Naive B cell (primary cell): ENCODE data around the gene PTPRH. TPM values are rescaled to one million over a fixed set of nuclear protein-coding genes. Genes with fewer than 3 reads are reported as not detected.
A peak's percentile ranks its signal among the peaks of the same experiment; 100 is the strongest.

Source experiments
- ATAC-seq, 2 donors: fragments of 150-1000 bp; cut with Tn5 transposase; 2 replicates each; pipeline ENCODE4 v1.10.0; 2021; ENCODE audit warnings: low read depth in 2 of 2, mild to moderate bottlenecking in 2 of 2, moderate library complexity in 2 of 2
- DNase-seq: peaks from one replicate; pipeline ENCODE4 v3.0.0; 2022
- H3K27ac Mint-ChIP-seq, 6 donors: one replicate each; pipeline ENCODE4 v1.8.0; 2020 to 2022; ENCODE audit warnings: mild to moderate bottlenecking in 6 of 6, mixed read lengths in 6 of 6, moderate library complexity in 5 of 6, inconsistent platforms in 2 of 6
- H3K27me3 Mint-ChIP-seq, 3 donors: one replicate each; pipeline ENCODE4 v1.8.0; 2021 to 2022; ENCODE audit warnings: mixed read lengths in 3 of 3, mild to moderate bottlenecking in 1 of 3
- H3K36me3 Mint-ChIP-seq, 2 donors: one replicate each; pipeline ENCODE4 v1.8.0; 2020 to 2022; ENCODE audit warnings: mixed read lengths in 2 of 2, inconsistent platforms in 1 of 2, mild to moderate bottlenecking in 1 of 2
- H3K4me1 Mint-ChIP-seq, 3 donors: one replicate each; pipeline ENCODE4 v1.8.0; 2020 to 2022; ENCODE audit warnings: mixed read lengths in 3 of 3, inconsistent platforms in 1 of 3, mild to moderate bottlenecking in 1 of 3, moderate library complexity in 1 of 3
- H3K4me3 Mint-ChIP-seq, 8 donors: one replicate each; pipeline ENCODE4 v1.8.0; 2020 to 2022; ENCODE audit warnings: mild to moderate bottlenecking in 8 of 8, mixed read lengths in 8 of 8, moderate library complexity in 8 of 8, inconsistent platforms in 2 of 8
- H3K9me3 Mint-ChIP-seq, 7 donors: one replicate each; pipeline ENCODE4 v1.8.0; 2020 to 2022; ENCODE audit warnings: mixed read lengths in 7 of 7, mild to moderate bottlenecking in 5 of 7, inconsistent platforms in 2 of 7, moderate library complexity in 1 of 7
- polyA plus RNA-seq, 6 donors: library from polyadenylated mRNA; unstranded; fragments of 300-500 nt; fragmentation: Illumina TruSeq; gene quantifications; one replicate each; pipeline ENCODE4 v1.2.3, GENCODE V29; 2021; ENCODE audit warnings: low read depth in 6 of 6

The PTPRH gene
- polyA plus RNA-seq, 6 donors from 2014 or later: not detected

GRCh38 chr19:55241143-55241934 is 32.0 kb upstream of the PTPRH start:
- peaks cover 6 to 27% of the 10 kb centered on the region in 2 donors for H3K36me3 Mint-ChIP-seq
- H3K4me1 Mint-ChIP-seq: peaks cover 4 to 5% (median 5%) of the 10 kb centered on the region in 3 donors
- no peak overlapping the region for H3K27ac Mint-ChIP-seq
- no peaks in the 10 kb centered on the region for H3K9me3 Mint-ChIP-seq
- H3K4me3 Mint-ChIP-seq: no peak overlapping the region
- DNase-seq (no peak), ATAC-seq (no peak)
- H3K27me3 Mint-ChIP-seq: no peaks in the 10 kb centered on the region

GRCh38 chr19:55240713-55241020 is 31.4 kb upstream of the PTPRH start:
- DNase-seq: no peak
- H3K36me3 Mint-ChIP-seq: peaks cover 6 to 28% of the 10 kb centered on the region in 2 donors
- peak overlapping the region in 2 of 8 donors; percentile 8 to 15 for H3K4me3 Mint-ChIP-seq
- no peak for ATAC-seq
- H3K27me3 Mint-ChIP-seq: no peaks in the 10 kb centered on the region
- H3K4me1 Mint-ChIP-seq: peaks cover 4 to 6% (median 5%) of the 10 kb centered on the region in 3 donors
- no peaks in the 10 kb centered on the region for H3K9me3 Mint-ChIP-seq
- H3K27ac Mint-ChIP-seq: no peak overlapping the region

GRCh38 chr19:55239004-55239403 is 29.7 kb upstream of the PTPRH start:
- no peak overlapping the region for H3K4me3 Mint-ChIP-seq
- ATAC-seq (no peak), DNase-seq (no peak)
- no peaks in the 10 kb centered on the region for H3K9me3 Mint-ChIP-seq
- peaks cover 4 to 16% (median 4%) of the 10 kb centered on the region in 3 donors for H3K4me1 Mint-ChIP-seq
- no peak overlapping the region for H3K27ac Mint-ChIP-seq
- no peaks in the 10 kb centered on the region for H3K27me3 Mint-ChIP-seq
- peaks cover 13 to 35% of the 10 kb centered on the region in 2 donors for H3K36me3 Mint-ChIP-seq

- Mint-ChIP-seq H3K4me1 (peaks cover 4 to 16% (median 4%) of the 10 kb centered on the region in 3 donors), H3K4me3 (no peak overlapping the region), H3K27ac (no peak overlapping the region), H3K27me3 (no peaks in the 10 kb centered on the region), H3K9me3 (no peaks in the 10 kb centered on the region), H3K36me3 (peaks cover 13 to 32% of the 10 kb centered on the region in 2 donors)
- DNase-seq (no peak), ATAC-seq (no peak)
These were observed 28.7 kb upstream of the PTPRH start for GRCh38 chr19:55238030-55238429.

- Mint-ChIP-seq H3K27ac (no peak overlapping the region), H3K9me3 (no peaks in the 10 kb centered on the region), H3K27me3 (no peaks in the 10 kb centered on the region), H3K36me3 (peaks cover 13 to 26% of the 10 kb centered on the region in 2 donors), H3K4me1 (peaks cover 0 to 18% (median 8%) of the 10 kb centered on the region in 3 donors), H3K4me3 (no peak overlapping the region)
- DNase-seq (no peak), ATAC-seq (no peak)
These were observed 23.7 kb upstream of the PTPRH start for GRCh38 chr19:55232986-55233385.

GRCh38 chr19:55232286-55232602 is 22.9 kb upstream of the PTPRH start:
- H3K27me3 Mint-ChIP-seq: no peaks in the 10 kb centered on the region
- ATAC-seq (no peak), DNase-seq (no peak)
- H3K9me3 Mint-ChIP-seq: no peaks in the 10 kb centered on the region
- H3K4me1 Mint-ChIP-seq: peaks cover 0 to 22% (median 8%) of the 10 kb centered on the region in 3 donors
- peaks cover 9 to 23% of the 10 kb centered on the region in 2 donors for H3K36me3 Mint-ChIP-seq
- no peak overlapping the region for H3K4me3 Mint-ChIP-seq
- H3K27ac Mint-ChIP-seq: no peak overlapping the region

GRCh38 chr19:55231391-55232285 is 22.3 kb upstream of the PTPRH start:
- Mint-ChIP-seq H3K4me1 (peaks cover 0 to 20% (median 8%) of the 10 kb centered on the region in 3 donors), H3K9me3 (no peaks in the 10 kb centered on the region), H3K4me3 (peak overlapping the region in 1 of 8 donors; percentile 35), H3K36me3 (peaks cover 6 to 17% of the 10 kb centered on the region in 2 donors), H3K27ac (peak overlapping the region in 1 of 6 donors; percentile 42), H3K27me3 (no peaks in the 10 kb centered on the region)
- no peak for DNase-seq
- ATAC-seq: no peak

GRCh38 chr19:55230780-55231179 is 21.5 kb upstream of the PTPRH start:
- ATAC-seq (no peak), DNase-seq (no peak)
- Mint-ChIP-seq H3K27me3 (no peaks in the 10 kb centered on the region), H3K9me3 (no peaks in the 10 kb centered on the region), H3K36me3 (peaks cover 6 to 14% of the 10 kb centered on the region in 2 donors), H3K4me1 (peaks cover under 1 to 20% (median 12%) of the 10 kb centered on the region in 3 donors), H3K27ac (no peak overlapping the region), H3K4me3 (no peak overlapping the region)

GRCh38 chr19:55230329-55230728 is 21.0 kb upstream of the PTPRH start:
- ATAC-seq: no peak
- Mint-ChIP-seq H3K27ac (peak overlapping the region in 2 of 6 donors; percentile 59 to 65), H3K9me3 (no peaks in the 10 kb centered on the region), H3K36me3 (peaks cover 6 to 14% of the 10 kb centered on the region in 2 donors), H3K4me1 (peaks cover 5 to 25% (median 16%) of the 10 kb centered on the region in 3 donors), H3K4me3 (no peak overlapping the region), H3K27me3 (no peaks in the 10 kb centered on the region)
- no peak for DNase-seq

- Mint-ChIP-seq H3K4me1 (peaks cover 7 to 23% (median 18%) of the 10 kb centered on the region in 3 donors), H3K4me3 (no peak overlapping the region), H3K36me3 (peaks cover 6 to 9% of the 10 kb centered on the region in 2 donors), H3K27me3 (no peaks in the 10 kb centered on the region), H3K27ac (peak overlapping the region in 1 of 6 donors; percentile 59), H3K9me3 (no peaks in the 10 kb centered on the region)
- ATAC-seq (no peak), DNase-seq (no peak)
These were observed 20.5 kb upstream of the PTPRH start for GRCh38 chr19:55229789-55230182.

GRCh38 chr19:55229145-55229788 is 20.0 kb upstream of the PTPRH start:
- peaks cover 7 to 18% (median 18%) of the 10 kb centered on the region in 3 donors for H3K4me1 Mint-ChIP-seq
- ATAC-seq (no peak), DNase-seq (no peak)
- H3K36me3 Mint-ChIP-seq: peaks cover 3 to 4% of the 10 kb centered on the region in 2 donors
- H3K27ac Mint-ChIP-seq: peak overlapping the region in 1 of 6 donors; percentile 65
- no peaks in the 10 kb centered on the region for H3K9me3 Mint-ChIP-seq
- H3K27me3 Mint-ChIP-seq: no peaks in the 10 kb centered on the region
- H3K4me3 Mint-ChIP-seq: no peak overlapping the region

GRCh38 chr19:55228403-55229031 is 19.2 kb upstream of the PTPRH start, which contains the start of gene TMEM86B:
TMEM86B (minus strand) TSS chr19:55228763; CDS start chr19:55228741, 22 bp downstream.
- DNase-seq: no peak
- H3K36me3 Mint-ChIP-seq: no peaks in the 10 kb centered on the region
- H3K4me1 Mint-ChIP-seq: peaks cover 7 to 20% (median 18%) of the 10 kb centered on the region in 3 donors
- no peak within 1 kb of the TSS for H3K4me3 Mint-ChIP-seq
- peak within 1 kb of the TSS in 5 of 6 donors; percentile 7 to 89 (median 65) for H3K27ac Mint-ChIP-seq
- no peaks in the 10 kb centered on the region for H3K9me3 Mint-ChIP-seq
- H3K27me3 Mint-ChIP-seq: no peaks in the 10 kb centered on the region
- no peak for ATAC-seq

GRCh38 chr19:55228015-55228391 is 18.7 kb upstream of the PTPRH start:
- ATAC-seq (no peak), DNase-seq (no peak)
- H3K36me3 Mint-ChIP-seq: no peaks in the 10 kb centered on the region
- no peak overlapping the region for H3K4me3 Mint-ChIP-seq
- H3K4me1 Mint-ChIP-seq: peaks cover 7 to 22% (median 18%) of the 10 kb centered on the region in 3 donors
- H3K27ac Mint-ChIP-seq: peak overlapping the region in 5 of 6 donors; percentile 7 to 89 (median 60)
- H3K9me3 Mint-ChIP-seq: no peaks in the 10 kb centered on the region
- no peaks in the 10 kb centered on the region for H3K27me3 Mint-ChIP-seq
